Measurements from ENCODE around the gene TNNT3.

TNNT3 gene

GRCh38 chr11:1952806-1953482 is 33.4 kb downstream of the TNNT3 start:
- no peak for TF ChIP-seq CTCF (IDR thresholded peaks at IDR 0.05; ENCODE audit: low read depth, low read length)
- H3K4me3 ChIP-seq (ENCODE audit: low read depth, low read length) = no peak overlapping the region
- no peak for DNase-seq (ENCODE audit: low read depth, low spot score)
- in situ Hi-C loops (cut with HindIII; ENCODE audit: low sequenced_read_pairs) = no loop called here

- no peak for TF ChIP-seq CTCF (IDR thresholded peaks at IDR 0.05; ENCODE audit: low read depth, low read length)
- no peak for DNase-seq (ENCODE audit: low read depth, low spot score)
- H3K4me3 ChIP-seq (ENCODE audit: low read depth, low read length) = no peak overlapping the region
- in situ Hi-C loops (cut with HindIII; ENCODE audit: low sequenced_read_pairs) = no loop called here
Observed at GRCh38 chr11:1953489-1954266, 34.2 kb downstream of the TNNT3 start.

GRCh38 chr11:1958367-1958766 is 38.9 kb downstream of the TNNT3 start:
- TF ChIP-seq CTCF (IDR thresholded peaks at IDR 0.05; ENCODE audit: low read depth, low read length) = no peak
- in situ Hi-C loops (cut with HindIII; ENCODE audit: low sequenced_read_pairs) = no loop called here
- no peak overlapping the region for H3K4me3 ChIP-seq (ENCODE audit: low read depth, low read length)
- no peak for DNase-seq (ENCODE audit: low read depth, low spot score)

GRCh38 chr11:1959786-1960185 is 40.3 kb downstream of the TNNT3 start:
- no peak for DNase-seq (ENCODE audit: low read depth, low spot score)
- in situ Hi-C loops (cut with HindIII; ENCODE audit: low sequenced_read_pairs) = no loop called here
- no peak overlapping the region for H3K4me3 ChIP-seq (ENCODE audit: low read depth, low read length)
- no peak for TF ChIP-seq CTCF (IDR thresholded peaks at IDR 0.05; ENCODE audit: low read depth, low read length)

- in situ Hi-C loops (cut with HindIII; ENCODE audit: low sequenced_read_pairs) = no loop called here
- DNase-seq (ENCODE audit: low read depth, low spot score) = no peak
- TF ChIP-seq CTCF (IDR thresholded peaks at IDR 0.05; ENCODE audit: low read depth, low read length) = no peak
- H3K4me3 ChIP-seq (ENCODE audit: low read depth, low read length) = no peak overlapping the region
Observed at GRCh38 chr11:1963864-1964263, 44.4 kb downstream of the TNNT3 start.

GRCh38 chr11:1964348-1964747 is 44.8 kb downstream of the TNNT3 start:
- in situ Hi-C loops (cut with HindIII; ENCODE audit: low sequenced_read_pairs) = no loop called here
- no peak overlapping the region for H3K4me3 ChIP-seq (ENCODE audit: low read depth, low read length)
- no peak for DNase-seq (ENCODE audit: low read depth, low spot score)
- no peak for TF ChIP-seq CTCF (IDR thresholded peaks at IDR 0.05; ENCODE audit: low read depth, low read length)
